HG03060 (cell line): Measurements from ENCODE around the gene DGKE.

Source experiments
- ATAC-seq: cut with Tn5 transposase; IDR thresholded peaks from one replicate; pipeline ENCODE4 v1.9.1; 2021; ENCODE audit warnings: low read depth, moderate number of reproducible peaks; ENCODE audit not compliant: unreplicated experiment

The DGKE gene

GRCh38 chr17:56886288-56886731 is 52.4 kb downstream of the DGKE start:
- no peak for ATAC-seq

GRCh38 chr17:56887105-56887504 is 53.2 kb downstream of the DGKE start:
- no peak for ATAC-seq

- no peak for ATAC-seq
These were observed 53.9 kb downstream of the DGKE start for GRCh38 chr17:56887552-56888467.

- no peak for ATAC-seq
These were observed 56.4 kb downstream of the DGKE start for GRCh38 chr17:56890390-56890789.

- ATAC-seq, result no peak
These were observed 57.1 kb downstream of the DGKE start for GRCh38 chr17:56890906-56891674.

GRCh38 chr17:56891751-56892150 is 57.8 kb downstream of the DGKE start:
- no peak for ATAC-seq

- no peak for ATAC-seq
These were observed 58.4 kb downstream of the DGKE start for GRCh38 chr17:56892333-56892732.

- no peak for ATAC-seq
These were observed 59.6 kb downstream of the DGKE start for GRCh38 chr17:56893503-56893902.

- no peak for ATAC-seq
These were observed 61.0 kb downstream of the DGKE start for GRCh38 chr17:56894859-56895455.

- no peak for ATAC-seq
These were observed 62.4 kb downstream of the DGKE start for GRCh38 chr17:56896217-56896967.

- ATAC-seq, result peak; percentile 46
These were observed 63.0 kb downstream of the DGKE start for GRCh38 chr17:56896968-56897359.

- no peak for ATAC-seq
These were observed 63.9 kb downstream of the DGKE start for GRCh38 chr17:56897646-56898424.

GRCh38 chr17:56898874-56899273 is 64.9 kb downstream of the DGKE start:
- no peak for ATAC-seq

- ATAC-seq, result no peak
These were observed 65.5 kb downstream of the DGKE start for GRCh38 chr17:56899403-56899802.

- no peak for ATAC-seq
These were observed 68.4 kb downstream of the DGKE start for GRCh38 chr17:56902348-56902747.

GRCh38 chr17:56903560-56903959 is 69.6 kb downstream of the DGKE start:
- ATAC-seq, result no peak

- ATAC-seq, result peak; percentile 63
These were observed 74.1 kb downstream of the DGKE start for GRCh38 chr17:56908001-56908542.

GRCh38 chr17:56909742-56910508 is 76.0 kb downstream of the DGKE start:
- ATAC-seq, result no peak
